ENCODE measurements around the gene ZNF304. TPM values are rescaled to one million over a fixed set of nuclear protein-coding genes. Genes with fewer than 3 reads are reported as not detected.

The ZNF304 gene
- total and polyA plus RNA-seq, 9 of the 15 experiments (the other 6 are each of a cell fraction or from before 2014, with no cell fraction given) = 0.82 to 5.5 (median 3.6) TPM

DNA sequence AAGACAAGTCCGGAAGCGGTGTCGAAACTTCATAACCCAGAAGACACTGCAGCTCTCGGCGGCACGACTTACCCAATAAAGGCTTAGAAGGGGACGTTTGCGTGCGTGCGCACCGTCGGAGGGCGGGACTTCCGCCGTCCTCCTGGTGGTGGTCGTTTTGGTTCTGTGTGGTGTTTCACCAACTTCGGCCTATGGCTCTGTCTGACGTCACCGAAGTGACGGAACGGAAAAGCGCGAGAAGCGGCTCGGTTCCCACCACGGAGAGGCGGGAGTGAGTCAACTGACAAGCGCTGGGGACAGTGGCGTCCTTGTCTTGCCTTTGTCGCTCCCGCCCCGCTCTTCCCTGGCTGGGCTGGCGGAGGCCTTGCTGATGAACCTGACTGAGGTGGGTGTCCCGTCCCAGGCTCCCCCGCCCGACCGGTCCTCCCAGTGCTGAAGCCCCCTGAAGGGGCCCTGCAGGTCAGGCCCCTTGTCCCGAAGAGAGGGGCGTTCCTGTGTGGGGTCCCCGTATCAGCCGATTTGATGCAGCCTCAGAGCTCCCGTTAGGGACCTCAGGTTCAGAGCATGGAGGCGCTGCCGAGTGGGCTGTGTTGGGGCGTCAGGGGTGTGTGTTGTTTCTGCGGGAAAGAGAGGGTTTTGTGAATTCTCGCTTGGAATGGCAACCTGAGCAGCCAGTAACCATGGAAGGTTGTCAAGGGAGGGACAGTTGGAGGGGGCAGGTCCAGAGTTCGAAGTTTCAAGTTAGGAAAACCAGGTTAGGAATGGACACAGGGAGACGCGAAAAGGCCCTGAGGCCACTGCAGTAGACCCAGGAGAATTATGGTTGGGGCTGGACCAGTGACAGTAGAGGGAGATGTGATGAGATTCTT is 38.9 kb downstream of the ZNF304 start, which contains the start of gene ZNF548 (continued):
- peak; percentile 86 for TF ChIP-seq POLR2G (IDR thresholded peaks at IDR 0.05; ENCODE audit: low read depth, low read length)
- TF ChIP-seq CREM (IDR thresholded peaks at IDR 0.05; ENCODE audit: low read depth) = peak; percentile 98
- 0 out of 2 replicates have a peak, but pooled peaks have one; percentile 8 for TF ChIP-seq NBN (IDR thresholded peaks at IDR 0.05; ENCODE audit: low read depth)
- TF ChIP-seq TEAD1 (CRISPR knock-in tag; IDR thresholded peaks at IDR 0.05) = 0 out of 4 replicates have a peak, but pooled peaks of 1 of the 2 experiments have one; percentile 47
- TF ChIP-seq, protein P1, sequence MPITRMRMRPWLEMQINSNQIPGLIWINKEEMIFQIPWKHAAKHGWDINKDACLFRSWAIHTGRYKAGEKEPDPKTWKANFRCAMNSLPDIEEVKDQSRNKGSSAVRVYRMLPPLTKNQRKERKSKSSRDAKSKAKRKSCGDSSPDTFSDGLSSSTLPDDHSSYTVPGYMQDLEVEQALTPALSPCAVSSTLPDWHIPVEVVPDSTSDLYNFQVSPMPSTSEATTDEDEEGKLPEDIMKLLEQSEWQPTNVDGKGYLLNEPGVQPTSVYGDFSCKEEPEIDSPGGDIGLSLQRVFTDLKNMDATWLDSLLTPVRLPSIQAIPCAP (CRISPR knock-in tag; IDR thresholded peaks at IDR 0.05; ENCODE audit: borderline replicate concordance) = no peak
- peak; percentile 24 to 45; a peak in 1 of 4 replicates for TF ChIP-seq RCOR1 (IDR thresholded peaks at IDR 0.05; ENCODE audit: borderline replicate concordance in 1 of 2, low read depth in 2 of 2, low read length in 2 of 2)
- TF ChIP-seq JUN (IDR thresholded peaks at IDR 0.05; ENCODE audit: borderline replicate concordance, low read depth, low read length) = peak; percentile 54
- TF ChIP-seq JUN (CRISPR knock-in tag; IDR thresholded peaks at IDR 0.05; ENCODE audit: borderline replicate concordance) = no peak
- peak; percentile 84 for TF ChIP-seq RBFOX2 (IDR thresholded peaks at IDR 0.05; ENCODE audit: low read depth, low read length)
- TF ChIP-seq, protein P2, sequence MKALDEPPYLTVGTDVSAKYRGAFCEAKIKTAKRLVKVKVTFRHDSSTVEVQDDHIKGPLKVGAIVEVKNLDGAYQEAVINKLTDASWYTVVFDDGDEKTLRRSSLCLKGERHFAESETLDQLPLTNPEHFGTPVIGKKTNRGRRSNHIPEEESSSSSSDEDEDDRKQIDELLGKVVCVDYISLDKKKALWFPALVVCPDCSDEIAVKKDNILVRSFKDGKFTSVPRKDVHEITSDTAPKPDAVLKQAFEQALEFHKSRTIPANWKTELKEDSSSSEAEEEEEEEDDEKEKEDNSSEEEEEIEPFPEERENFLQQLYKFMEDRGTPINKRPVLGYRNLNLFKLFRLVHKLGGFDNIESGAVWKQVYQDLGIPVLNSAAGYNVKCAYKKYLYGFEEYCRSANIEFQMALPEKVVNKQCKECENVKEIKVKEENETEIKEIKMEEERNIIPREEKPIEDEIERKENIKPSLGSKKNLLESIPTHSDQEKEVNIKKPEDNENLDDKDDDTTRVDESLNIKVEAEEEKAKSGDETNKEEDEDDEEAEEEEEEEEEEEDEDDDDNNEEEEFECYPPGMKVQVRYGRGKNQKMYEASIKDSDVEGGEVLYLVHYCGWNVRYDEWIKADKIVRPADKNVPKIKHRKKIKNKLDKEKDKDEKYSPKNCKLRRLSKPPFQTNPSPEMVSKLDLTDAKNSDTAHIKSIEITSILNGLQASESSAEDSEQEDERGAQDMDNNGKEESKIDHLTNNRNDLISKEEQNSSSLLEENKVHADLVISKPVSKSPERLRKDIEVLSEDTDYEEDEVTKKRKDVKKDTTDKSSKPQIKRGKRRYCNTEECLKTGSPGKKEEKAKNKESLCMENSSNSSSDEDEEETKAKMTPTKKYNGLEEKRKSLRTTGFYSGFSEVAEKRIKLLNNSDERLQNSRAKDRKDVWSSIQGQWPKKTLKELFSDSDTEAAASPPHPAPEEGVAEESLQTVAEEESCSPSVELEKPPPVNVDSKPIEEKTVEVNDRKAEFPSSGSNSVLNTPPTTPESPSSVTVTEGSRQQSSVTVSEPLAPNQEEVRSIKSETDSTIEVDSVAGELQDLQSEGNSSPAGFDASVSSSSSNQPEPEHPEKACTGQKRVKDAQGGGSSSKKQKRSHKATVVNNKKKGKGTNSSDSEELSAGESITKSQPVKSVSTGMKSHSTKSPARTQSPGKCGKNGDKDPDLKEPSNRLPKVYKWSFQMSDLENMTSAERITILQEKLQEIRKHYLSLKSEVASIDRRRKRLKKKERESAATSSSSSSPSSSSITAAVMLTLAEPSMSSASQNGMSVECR (CRISPR knock-in tag; IDR thresholded peaks at IDR 0.05) = 0 out of 2 replicates have a peak, but pooled peaks have one; percentile 35
- TF ChIP-seq PHF8 (IDR thresholded peaks at IDR 0.05; ENCODE audit: borderline replicate concordance, low read length) = peak; percentile 73
- TF ChIP-seq ZNF143 (CRISPR knock-in tag; IDR thresholded peaks at IDR 0.05) = peak; percentile 83
- TF ChIP-seq, protein P3, sequence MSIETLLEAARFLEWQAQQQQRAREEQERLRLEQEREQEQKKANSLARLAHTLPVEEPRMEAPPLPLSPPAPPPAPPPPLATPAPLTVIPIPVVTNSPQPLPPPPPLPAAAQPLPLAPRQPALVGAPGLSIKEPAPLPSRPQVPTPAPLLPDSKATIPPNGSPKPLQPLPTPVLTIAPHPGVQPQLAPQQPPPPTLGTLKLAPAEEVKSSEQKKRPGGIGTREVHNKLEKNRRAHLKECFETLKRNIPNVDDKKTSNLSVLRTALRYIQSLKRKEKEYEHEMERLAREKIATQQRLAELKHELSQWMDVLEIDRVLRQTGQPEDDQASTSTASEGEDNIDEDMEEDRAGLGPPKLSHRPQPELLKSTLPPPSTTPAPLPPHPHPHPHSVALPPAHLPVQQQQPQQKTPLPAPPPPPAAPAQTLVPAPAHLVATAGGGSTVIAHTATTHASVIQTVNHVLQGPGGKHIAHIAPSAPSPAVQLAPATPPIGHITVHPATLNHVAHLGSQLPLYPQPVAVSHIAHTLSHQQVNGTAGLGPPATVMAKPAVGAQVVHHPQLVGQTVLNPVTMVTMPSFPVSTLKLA (conservative IDR thresholded peaks at IDR 0.05) = peak in 1 of 2 experiments; percentile 57; a peak in 1 of 4 replicates
- TF ChIP-seq MBD2 (IDR thresholded peaks at IDR 0.05; ENCODE audit: borderline replicate concordance, low read depth) = peak; percentile 73; the same call in 1 of the 2 replicates
- TF ChIP-seq, protein P4, sequence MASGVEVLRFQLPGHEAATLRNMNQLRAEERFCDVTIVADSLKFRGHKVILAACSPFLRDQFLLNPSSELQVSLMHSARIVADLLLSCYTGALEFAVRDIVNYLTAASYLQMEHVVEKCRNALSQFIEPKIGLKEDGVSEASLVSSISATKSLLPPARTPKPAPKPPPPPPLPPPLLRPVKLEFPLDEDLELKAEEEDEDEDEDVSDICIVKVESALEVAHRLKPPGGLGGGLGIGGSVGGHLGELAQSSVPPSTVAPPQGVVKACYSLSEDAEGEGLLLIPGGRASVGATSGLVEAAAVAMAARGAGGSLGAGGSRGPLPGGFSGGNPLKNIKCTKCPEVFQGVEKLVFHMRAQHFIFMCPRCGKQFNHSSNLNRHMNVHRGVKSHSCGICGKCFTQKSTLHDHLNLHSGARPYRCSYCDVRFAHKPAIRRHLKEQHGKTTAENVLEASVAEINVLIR (CRISPR knock-in tag; IDR thresholded peaks at IDR 0.05) = peak; percentile 84
